Measurements from ENCODE around the gene CPLANE2. TPM values are rescaled to one million over a fixed set of nuclear protein-coding genes. Genes with fewer than 3 reads are reported as not detected.
"Not testable (repeated sequence)": the region's sequence is repeated elsewhere in the genome, so short reads cannot be mapped to it uniquely, and the experiment has no call there.

The CPLANE2 gene
- total RNA-seq, 1 experiment from 2014 or later: 25.7 TPM

DNA sequence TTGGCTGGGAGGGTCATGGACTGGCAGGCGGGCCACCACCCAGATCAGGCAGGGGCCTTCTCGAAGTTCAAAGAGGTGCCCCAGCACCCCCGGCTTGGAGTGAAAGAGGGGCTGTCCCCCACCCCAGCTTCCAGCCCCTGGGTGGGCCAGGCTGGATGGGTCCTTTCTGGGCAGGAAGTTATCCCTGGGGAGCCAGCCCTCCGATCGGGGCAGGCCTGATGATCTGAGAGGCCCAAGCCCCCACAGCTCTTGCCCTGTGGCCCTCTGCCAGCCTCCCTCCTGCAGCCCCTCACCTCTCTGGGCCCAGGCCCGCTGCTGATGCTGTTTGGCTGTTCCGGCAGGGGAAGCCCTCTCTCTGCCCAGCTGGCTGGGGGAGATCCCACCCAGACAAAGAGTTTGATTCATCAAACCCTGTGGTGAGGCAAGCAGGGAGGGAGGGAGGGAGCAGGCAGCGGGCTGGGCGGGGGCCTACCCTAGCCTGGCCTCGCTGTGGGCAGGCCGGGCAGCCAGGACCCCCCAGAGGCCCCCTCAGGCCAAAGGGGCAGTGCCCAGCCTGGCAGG lies 27.1 kb downstream of the CPLANE2 start:
- DNase-seq (ENCODE audit: low spot score): no peak

DNA sequence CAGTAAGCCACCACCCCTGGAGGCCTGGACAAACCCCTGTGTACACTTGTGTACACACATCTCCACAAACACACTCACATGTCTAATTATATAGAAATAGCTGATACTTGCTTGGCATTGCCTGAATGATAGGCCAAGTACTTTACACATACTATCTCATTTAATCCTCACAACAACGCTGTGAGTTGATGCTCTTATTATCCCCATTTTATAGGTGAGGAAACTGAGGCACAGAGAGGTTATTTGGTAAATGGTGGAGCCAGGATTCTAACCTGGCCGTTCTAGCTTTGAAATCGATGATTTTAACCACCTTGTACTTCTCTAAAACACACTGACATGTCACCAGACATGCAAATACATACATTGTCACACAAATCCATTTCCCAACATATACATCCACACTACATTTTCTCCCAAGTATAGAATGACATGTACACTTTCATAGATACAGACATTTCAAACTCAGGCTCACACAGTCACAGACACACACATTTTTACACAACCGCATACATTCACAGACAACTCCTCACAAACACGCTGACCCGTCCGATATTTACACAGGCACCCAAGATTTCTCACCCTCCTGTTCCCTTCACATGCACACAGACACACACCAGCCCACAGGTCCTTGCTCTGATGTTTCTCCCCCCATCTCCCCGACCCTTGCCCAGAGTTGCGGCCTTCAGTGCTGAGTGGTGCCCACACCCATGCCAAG lies 27.7 kb downstream of the CPLANE2 start:
- no peak for DNase-seq (ENCODE audit: low spot score)

DNA sequence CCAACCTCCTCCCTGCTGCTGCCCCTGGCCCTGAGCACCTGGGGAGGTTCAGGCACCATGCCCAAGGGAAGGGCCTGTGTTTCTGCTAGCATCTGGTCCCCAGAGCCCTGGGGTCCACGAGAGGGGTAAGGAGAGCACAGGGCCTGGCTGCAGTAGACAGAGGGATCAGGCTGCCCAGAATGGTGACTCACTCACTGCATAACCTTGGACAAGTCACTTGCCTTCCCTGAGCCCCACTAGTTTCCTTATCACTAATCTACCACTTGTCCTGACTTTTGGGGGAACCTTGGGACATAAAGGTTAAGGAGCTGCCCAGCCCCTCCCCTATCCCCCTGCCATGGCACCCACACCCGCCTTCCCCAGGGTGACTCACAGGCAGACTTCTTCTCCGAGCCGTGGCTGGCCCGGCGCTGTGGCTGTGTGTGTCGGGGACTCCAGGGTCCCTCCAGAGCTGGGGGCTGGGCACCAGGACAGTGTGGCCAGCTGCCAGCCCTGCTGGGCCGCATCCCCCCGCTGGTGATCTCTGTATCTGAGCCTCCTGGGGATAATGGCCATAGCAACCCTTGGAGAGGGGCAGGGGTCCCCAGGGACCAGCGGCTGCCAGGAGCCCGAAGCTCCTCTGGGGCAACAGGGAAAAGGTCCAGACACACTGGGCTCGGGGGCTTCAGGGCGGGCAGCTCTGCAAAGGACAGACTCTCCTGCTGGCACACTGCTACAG lies 28.6 kb downstream of the CPLANE2 start:
- DNase-seq (ENCODE audit: low spot score): no peak

DNA sequence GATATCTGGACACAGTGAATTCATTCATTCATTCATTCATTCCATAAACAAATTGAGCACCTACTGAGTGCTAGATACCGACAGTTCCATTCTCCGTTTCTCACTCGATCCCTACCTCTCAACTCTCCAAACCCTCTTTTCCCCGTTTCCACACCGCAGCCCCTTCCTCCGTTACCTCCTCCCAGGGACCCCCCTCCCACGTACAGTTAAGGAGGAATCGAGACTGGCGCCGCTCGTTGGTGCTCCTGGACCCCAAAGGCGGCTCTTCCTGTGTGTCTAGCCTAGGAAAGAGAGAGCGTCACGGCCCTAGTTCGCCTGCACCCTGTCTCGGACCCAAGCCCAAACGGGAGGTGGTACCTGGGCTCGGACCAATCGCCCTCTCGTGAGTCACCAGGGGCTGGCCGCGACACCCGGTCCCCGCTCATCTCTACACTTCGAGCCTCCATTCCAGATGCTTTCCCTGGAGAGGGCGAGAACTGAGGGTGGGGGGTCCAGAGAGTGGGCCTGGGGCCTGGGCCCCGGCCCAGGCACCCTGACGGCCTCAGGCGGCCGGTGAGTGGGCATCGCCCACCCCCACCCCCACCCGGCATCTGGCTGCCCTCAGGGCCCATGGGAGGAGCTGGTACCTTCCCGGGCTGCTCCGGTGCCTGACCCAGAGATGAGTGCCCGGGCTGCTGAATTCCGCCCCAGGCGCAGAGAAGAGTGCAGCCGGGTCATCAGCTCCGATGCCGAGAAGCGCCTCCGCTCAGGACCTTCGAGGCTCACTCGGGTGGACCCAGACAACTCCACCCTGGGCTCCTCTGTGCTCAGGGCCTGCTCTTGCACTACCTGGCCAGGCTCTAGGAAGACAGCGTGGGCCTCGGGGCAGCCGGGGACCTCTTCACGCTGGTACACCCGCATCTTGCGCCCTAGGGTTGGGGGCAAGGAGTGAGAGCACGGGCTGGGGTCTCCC lies 29.4 kb downstream of the CPLANE2 start:
- no peak for DNase-seq (ENCODE audit: low spot score)

DNA sequence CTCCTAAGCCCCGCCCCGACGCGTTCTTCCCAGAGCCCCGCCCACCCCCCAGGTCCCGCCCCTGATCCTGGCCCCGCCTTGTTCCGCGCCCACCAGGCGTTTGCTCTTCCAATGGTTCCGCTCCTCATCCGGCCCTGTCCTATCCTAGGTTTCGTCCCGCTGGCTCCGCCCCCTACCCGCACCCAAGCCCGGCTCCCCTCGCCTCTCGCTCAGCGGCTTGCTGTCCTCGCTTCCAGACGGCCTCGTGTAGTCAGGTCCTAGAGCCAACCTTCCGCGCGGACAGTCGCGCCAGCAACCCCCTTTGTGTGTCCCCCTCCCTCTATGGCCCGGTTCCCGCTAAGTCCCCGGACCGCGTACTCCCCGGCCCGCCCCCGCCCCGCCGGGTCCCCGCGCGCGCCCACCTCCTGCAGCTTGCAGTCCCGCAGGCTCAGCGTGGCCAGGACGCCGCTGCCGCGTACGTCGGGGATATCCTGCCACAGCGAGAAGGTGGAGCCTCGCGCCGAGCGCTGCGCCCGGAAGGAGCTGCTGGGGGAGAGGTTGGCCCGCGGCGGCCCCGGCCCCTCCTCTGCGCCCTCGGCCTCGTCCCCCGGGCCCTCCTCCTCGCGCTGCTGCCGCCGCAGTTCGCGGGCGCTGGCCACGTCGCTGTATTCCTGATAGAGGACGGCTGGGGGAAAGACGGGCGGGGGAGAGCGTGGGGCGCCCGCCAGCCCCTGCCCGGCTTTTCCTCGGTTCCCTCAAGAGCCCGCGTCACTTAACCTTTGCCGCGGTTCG lies 30.3 kb downstream of the CPLANE2 start:
- peak; percentile 98 for DNase-seq (ENCODE audit: low spot score)

DNA sequence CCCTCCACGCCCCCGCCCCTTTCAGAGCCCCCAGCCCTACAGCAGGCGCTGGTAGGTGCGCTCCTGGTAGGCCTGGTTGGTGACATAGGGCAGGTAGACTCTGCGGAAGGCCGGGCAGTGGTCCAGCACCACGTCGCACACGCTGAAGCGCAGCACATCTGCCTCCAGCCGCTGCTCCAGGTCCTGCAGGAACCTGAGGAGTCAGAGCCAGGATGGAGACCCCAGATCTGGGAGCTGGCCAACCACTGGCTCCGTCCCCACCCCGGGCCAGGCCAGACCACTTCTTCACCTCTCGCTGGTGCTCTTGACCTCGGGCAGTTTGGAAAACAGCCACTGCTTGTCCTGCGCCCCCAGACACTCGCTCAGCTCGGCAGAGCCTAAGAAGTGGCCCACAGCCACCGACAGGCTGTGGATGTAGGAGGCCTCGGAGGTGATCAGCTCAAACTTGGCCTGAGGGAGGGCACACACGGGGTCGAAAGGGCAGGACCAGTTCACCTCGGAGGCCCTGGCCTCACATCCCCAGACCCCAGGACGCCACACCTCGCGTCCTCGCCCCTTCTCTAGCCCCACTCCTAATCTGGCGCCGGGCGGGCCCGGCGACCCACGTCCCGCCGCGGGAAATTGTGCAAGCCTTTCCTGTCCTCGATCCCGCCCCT lies 31.0 kb downstream of the CPLANE2 start:
- no peak for DNase-seq (ENCODE audit: low spot score)

DNA sequence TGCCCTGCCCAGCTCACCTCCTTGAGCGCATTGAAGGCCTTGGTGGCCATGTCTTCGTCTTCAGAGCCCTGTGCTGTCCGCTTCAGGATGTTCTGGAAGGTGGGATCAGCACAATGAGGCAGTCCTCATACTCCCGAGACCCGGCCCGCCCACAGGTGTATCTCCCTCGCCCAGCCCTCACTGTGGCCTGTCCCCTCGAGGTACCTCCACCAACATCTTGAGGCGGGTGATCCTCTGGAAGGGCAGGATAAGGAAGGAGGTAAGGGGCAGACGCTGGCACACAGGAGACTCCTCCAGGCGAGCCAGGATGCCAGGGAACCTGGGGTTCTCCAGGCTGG lies 31.7 kb downstream of the CPLANE2 start:
- DNase-seq (ENCODE audit: low spot score): no peak

DNA sequence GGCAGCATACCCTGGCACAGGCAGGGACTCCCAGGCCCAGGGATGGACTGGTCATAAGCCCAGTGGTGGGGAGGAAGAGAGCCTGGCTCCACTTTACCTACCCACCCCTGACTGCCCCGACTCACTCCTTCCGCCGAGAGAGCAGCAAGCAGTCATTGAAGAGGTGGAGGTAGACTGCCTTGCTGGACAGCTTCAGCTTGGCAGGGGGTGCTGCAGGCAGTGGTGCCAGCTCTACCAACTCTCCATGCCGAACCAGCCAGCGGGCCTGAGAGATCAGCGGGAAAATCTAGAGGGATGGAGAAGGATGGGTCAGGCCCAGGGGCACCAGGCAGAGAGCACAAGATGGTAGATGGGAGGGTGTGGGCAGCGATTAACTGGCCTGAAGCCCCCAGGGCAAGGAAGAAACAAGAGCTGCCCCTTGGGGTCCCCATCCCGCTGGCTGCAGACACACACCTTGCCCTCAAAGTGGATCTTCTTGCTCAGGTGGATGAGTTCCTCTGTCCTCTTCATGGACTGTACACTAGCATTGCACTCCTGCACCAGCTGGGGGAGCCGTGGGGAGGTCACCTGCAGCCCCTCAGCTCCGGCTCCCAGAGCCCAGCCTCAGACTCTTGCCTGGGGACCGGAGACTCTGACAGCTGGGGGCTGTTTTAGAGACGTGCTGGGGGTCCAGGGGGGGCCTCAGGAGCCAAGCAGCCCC lies 32.2 kb downstream of the CPLANE2 start:
- DNase-seq (ENCODE audit: low spot score): peak; percentile 55

DNA sequence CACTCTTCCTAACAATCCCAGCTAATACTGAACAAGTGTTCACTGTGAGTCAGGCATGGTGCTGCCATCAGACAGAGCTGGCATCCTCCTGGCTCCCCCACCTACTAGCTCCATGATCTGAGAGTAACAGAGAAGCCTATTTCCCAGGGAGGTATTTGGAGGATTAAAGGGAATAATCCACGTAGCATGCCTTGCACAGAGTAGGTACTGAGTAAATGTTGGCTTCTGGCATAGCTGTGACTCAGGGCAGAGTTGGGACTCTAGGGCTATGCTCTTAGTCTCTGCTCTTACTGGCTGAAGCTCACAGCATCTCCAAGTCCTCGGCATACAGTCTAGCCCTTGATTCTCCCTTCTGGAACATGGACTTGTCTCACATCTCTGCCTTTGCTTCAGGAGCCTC lies 32.8 kb downstream of the CPLANE2 start:
- no peak for DNase-seq (ENCODE audit: low spot score)

DNA sequence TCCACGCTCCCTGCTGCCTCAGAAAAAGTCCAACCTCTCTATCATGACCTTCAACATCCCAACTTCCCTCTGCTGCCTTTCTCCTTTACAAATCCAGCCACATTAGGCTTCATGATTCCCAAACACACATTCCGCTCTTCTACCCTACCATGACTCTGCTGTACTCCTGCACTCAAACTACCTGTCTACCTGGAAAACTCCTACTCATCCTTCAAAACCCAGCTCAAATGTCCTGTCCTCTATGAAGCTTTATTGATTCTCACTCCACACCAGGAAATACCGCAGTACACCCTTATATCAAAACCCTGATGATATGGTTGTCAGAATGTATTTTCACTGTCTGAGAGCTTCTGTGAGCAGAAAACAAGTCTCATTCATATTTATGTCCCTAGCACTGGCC lies 33.4 kb downstream of the CPLANE2 start:
- DNase-seq (ENCODE audit: low spot score): no peak

DNA sequence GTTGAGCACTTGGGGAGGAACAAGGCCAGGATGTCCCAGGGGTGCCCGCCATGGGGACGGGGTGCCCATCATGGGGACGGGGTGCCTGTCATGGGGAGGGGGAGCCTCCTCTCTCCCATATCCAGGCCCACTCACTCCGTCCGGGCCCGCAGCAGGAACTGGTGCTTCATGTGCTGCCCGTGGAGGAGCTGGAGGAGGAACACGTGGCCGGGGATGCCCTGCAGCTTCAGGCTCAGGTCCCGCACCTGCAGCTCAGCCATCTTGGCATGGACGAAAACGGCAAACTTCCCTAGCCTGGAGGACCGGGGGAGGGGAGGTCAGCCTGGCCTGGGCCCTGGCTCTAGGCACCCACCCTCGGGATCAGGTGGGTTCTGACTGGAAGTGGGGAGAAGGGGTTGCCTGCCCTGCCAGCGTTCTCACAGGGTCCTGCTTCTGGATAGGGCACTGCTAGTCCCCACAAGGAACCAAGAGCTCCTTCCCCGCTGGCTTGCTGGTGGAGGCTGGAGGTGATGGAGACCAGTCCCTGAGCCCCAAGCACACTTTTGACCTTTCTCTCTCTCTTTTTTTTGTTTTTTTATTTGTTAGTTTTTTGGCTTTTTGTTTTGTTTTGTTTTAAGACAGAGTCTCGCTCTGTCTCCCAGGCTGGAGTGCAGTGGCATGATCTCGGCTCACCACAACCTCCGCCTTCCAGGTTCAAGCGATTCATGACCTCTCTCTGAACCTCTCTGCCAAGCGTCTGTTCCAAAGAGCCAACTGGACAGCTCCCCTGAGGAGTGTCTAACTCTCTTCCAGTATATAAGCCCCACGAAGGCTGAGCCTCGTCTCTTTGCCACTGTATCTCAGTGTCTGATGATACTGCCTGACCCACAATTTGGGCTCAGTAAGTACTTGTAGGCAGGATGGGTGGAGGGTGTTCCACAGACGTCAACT lies 34.4 kb downstream of the CPLANE2 start:
- no peak for DNase-seq (ENCODE audit: low spot score)

DNA sequence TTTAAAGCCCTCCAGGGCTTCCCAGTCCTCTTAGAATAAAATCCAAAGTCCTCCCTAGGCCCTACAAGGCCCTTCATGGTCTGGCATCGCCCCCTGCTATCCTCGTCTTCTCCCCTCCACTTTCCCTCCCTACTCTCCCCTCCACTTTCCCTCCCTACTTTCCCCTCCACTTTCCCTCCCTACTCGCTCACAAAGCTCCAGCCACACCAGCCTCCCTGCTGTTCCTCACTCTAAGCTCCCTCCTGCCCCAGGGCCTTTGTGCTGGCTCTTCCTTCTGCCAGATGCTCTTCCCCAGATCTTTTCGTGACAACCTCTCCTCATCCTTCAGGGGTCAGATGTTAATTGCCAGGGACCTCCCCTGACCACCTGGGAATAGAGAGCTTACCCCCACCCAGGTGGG lies 37.3 kb downstream of the CPLANE2 start:
- DNase-seq (ENCODE audit: low spot score): no peak

DNA sequence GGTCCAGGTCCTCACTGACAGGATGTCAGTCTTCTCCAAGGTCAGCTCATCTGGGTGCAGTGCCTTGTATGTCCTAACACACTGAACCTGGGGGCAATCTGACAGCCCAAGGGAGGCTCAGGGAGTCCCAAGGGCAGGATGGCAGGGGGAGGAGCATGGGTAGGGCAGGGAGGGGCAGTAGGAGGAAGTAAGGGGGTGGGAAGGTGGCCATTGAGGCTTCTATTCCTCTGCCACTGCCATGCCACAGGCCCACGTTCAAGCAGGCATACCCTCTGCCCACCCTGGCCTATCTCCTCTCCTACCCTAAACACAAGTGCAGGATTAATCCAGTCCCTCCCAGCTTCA lies 37.9 kb downstream of the CPLANE2 start:
- no peak for DNase-seq (ENCODE audit: low spot score)

DNA sequence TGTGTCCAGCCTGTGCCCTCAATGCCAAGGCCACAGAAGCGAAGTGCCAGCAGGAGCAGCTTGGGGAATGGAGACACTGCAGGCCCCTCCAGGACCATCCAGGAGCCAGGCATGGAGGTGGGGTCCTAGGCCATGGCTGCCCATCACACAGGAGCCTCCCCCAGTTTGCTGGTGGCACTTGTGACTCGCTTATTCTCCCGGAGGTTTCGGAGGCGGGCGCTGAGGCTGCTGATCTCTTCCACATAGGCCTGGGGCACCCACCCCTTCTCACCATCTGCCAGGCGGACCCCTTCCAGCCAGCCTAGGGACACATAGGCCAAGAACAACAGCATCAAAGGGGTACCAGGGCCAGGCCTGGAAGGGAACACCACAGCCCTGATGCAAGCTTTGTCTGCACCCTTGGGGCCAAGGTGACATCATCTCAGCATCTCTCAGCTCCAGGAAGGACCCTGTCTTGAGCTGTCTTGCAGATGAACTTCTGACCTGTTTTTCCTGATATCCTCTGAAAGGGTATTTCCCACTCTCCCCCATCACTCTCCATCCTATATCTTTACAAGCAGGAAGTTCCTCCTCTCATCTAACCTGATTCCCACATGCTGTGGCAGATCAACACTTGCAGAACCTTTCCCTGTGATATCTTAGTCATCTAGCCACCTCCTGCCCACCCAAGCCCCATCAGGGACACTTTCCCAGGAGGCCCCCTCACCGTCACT lies 38.4 kb downstream of the CPLANE2 start:
- no peak for DNase-seq (ENCODE audit: low spot score)

DNA sequence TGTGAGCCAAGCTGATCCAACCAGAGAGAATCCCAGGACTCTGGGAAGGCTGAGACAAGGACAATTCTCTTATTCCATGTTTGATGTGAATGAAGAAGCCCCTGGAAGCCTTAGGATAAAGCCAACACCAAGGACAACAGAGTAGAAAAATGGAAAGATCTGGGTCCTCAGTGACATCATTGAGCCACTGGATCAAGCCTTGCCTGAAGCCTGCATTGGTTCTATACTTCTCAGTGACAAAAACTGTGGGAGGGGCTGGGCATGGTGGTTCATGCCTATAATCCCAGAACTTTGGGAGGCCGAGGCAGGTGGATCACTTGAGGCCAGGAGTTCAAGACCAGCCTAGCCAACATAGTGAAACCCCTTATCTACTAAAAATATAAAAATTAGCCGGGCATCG lies 40.1 kb downstream of the CPLANE2 start:
- no peak for DNase-seq (ENCODE audit: low spot score)

DNA sequence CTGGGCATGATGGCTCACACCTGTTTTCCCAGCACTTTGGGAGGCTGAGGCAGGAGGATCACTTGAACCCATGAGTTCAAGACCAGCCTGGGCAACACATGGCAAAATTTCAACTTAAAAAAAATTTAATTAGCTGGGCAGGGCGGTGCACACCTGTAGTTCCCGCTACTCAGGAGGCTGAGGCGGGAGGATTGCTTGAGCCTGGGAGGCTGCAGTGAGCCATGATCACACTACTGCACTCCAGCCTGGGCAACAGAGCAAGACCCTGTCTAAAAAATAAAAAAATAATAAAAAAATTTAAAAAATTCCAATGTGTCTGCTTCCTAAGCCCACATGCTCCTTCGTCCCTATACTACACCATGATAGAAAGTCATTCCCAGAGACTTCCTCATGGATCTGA lies 40.8 kb downstream of the CPLANE2 start:
- DNase-seq (ENCODE audit: low spot score): not testable (repeated sequence)

DNA sequence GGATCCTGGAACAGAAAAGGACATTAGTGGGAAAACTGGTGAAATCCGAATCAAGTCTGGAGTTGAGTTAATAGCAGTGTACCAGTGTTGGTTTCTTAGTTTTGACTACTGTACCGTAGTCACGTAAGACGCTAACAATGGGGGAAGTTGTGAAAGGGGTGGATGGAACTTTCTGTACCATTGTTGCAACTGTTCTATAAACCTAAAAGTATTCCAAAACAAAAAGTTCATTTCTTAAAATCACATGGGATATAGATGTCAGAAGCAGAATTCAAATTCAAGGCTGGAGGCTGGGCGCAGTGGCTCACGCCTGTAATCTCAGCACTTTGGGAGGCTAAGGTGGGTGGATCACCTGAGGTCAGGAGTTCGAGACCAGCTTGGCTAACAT lies 41.5 kb downstream of the CPLANE2 start:
- no peak for DNase-seq (ENCODE audit: low spot score)

DNA sequence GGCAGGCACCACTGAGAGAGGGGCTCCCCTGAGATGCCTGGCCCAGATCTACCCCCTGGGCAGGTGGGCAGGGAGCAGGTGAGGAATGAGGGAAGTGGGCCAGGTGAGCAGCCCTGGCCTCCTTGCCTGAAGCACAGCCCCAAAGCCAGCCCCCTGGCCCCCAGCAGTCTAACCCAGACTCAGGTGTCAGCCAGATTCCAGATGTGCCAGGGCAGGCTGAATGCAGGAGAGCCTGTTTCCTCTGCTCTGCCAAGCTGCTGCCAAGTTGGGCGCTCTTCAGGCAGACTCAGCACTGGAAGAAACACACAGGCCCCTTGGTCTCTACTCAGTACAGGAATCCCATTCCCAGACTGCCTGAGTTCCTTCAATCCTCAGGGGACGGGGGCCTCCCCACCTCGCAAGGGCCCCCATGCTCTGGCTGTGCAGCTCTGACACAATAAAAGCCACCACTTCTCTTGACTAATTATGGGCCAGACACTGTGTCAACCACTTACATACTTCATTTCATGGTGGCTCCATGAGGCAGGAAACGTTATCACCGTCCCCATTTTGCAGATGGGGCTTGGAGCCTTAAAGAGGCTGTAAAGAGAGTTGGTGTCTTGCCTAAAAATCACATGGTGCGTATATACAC lies 45.0 kb downstream of the CPLANE2 start:
- no peak for DNase-seq (ENCODE audit: low spot score)
